Cerebellar cortex (tissue), 1 donor: ENCODE results near the gene ZNF581.

Experiments used
- DNase-seq: peaks from one replicate; pipeline ENCODE4 v3.0.0-alpha.2; 2015; ENCODE audit warnings: low spot score

Gene ZNF581

DNA sequence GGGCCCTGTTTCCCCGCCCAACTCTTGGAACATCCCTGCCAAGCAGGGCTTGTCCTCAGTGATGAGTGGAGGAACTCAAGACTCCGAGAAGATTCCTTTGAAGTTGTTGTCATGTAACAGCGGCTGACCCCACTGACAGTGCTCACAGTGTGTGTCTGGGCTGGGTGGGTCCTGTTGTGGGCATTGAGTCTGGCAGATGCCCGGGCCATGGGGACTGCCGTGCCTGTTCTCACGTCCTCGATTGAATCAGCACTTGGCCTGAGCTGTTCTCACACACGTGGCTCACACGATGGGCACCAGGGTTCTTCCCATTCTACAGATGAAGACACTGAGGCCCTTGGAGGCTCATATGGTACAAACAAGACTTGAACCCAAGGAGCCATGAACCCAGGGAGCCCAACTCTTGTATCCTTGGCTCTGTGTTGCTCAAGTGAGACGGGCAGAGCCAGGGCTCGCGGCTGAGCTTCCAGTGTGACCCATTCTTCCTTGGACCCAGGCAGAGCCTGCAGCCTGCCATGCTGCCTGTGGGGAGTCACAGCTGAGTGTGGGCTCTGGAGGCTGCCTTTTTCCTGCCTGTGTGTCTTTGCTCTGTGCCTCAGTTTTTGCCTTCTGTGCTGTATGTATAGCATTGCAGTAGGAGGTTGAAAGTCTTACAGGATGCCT is 23.0 kb downstream of the ZNF581 start:
- no peak for DNase-seq

DNA sequence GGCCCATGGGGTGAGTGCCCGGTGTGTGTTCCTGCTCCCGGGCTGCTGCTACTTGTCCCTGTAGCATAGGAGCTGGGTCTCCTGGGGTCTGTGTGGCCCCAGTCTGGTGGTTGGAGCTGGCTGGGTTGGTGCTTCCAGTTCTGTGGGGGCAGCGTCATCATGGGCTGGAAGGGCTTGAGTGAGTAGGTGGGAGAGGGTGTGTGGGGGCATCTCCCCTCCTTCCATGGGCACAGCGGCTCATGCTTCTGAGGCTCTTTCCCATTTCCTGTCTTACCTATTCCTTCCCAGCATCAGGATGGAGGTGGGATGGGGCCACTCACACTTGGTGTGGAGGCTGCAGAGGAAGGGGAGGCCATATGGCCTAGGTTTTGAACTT is 23.5 kb downstream of the ZNF581 start:
- no peak for DNase-seq

DNA sequence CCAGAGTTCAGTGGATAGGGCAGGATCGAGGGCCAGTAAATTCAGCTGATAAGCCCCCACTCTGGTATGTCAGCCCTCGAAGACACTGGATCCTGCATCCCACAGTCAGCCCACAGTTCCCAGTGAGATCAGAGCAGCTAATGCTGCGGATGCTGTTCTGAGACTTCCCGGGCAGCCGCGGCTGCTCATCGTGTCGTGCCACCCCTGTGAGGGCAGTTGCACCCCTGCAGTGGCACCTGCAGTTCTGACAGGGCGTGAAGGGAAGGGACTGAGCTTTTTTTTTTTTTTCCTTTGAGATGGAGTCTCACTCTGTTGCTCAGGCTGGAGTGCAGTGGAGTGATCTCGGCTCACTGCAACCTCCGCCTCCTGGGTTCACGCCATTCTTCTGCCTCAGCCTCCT is 24.1 kb downstream of the ZNF581 start:
- DNase-seq: no peak

DNA sequence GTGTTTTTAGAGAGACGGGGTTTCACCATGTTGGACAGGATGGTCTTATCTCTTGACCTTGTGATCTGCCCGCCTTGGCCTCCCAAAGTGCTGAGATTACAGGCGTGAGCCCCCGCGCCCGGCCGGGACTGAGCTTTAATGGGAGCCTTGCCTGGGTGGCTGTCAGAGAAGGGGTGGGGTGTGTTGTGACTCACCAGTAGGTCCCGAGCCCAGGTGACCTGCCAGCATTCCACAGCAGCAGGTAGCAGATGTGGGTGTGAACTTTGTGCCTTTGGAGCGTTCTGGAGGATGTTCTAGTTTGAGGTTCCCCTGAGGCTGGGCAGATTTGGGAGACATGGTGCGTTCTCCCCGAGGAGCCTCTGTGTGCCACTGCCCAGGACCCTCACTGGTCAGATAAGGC is 24.5 kb downstream of the ZNF581 start:
- no peak for DNase-seq

DNA sequence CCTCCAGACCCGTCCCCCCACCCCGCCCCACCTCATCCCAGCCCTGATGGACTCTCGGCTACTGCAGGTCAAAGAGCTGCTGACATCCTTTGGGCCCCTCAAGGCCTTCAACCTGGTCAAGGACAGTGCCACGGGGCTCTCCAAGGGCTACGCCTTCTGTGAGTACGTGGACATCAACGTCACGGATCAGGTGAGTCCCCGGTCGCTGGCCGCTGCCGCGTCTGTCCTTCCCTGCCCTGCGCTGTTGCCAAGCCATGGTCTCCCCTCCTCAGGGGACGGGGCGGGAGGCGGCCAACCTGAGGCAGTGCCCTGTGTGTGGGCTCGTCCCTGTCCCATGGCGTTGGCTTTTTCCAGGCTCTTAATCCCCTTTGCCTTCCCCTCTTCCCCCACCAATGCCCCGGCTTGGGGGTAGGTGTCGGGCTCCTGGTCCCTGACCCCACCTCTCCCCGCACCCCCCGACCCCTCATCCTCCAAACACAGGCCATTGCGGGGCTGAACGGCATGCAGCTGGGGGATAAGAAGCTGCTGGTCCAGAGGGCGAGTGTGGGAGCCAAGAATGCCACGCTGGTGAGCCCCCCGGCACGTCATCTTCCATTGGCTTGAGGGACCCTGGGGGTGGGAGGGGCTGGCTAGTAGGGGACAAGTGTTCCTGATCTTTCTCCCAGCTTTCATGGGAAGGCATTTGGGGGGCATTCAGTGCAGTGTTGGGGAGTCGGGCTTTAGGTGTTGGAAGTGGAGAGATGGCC is 25.3 kb downstream of the ZNF581 start:
- no peak for DNase-seq

DNA sequence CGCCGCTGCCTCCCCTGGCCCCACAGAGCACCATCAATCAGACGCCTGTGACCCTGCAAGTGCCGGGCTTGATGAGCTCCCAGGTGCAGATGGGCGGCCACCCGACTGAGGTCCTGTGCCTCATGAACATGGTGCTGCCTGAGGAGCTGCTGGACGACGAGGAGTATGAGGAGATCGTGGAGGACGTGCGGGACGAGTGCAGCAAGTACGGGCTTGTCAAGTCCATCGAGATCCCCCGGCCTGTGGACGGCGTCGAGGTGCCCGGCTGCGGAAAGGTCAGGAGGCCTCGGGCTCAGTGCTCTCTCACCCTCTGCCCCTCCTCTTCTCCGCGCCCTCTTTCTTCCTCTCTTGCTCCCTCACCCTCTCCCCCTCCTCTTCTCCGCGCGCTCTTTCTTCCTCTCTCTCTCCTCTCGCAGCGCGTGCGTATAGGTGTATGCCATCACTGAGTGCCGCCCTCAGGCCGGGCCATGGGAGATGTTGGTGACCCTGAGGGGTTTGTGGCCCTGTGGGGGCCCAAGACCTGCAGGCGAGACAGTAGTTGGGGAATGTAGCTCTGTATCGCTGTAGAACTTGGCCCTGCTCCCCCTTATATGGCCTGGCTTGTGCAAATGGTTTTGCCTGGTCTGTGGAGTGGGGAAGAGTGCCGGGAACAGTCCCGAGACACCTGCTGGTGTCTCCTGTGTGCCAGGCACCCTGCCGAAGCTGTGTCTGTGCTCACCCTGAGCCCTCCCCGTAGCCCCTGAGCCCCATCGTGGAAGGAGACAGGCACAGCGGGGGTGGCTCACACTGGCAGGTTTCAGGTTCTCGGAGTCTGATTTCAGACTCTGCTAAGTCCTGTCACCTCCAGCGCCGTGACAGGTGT is 26.2 kb downstream of the ZNF581 start:
- DNase-seq: peak; percentile 20

DNA sequence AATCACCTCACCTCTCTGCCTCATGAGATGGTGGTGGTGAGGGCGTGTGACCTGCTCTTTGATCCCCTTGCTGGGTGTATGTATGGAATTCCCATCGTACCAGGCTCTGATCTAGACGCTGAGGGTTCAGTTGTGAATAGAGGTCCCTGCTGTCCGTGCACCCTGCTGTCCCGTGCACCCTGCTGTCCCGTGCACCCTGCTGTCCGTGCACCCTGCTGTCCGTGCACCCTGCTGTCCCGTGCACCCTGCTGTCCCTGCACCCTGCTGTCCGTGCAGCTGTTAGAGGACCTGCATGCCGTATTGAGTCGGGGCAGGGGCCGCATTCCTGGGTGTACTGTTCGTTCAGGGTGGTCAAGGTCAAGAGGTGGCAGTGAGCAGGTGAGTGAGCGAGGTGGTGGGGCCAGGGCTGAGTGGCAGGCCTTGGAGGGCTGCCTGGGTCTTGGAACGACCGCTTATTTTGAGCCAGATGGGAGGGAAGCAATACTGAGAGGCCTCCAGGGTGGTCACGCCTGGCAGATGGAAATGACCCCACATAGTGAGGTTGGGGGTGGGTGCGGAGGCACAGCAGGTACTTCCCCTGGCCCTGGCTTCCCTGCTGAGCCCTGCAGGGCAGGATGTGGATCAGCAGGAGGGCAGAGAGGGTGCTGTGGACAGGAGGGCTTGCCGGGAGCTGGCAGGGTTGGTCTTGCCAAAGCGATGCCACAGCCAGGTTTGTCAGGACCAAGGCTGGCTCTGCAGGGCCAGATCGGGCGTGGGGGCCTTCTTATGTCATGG is 27.0 kb downstream of the ZNF581 start:
- DNase-seq: peak; percentile 58

DNA sequence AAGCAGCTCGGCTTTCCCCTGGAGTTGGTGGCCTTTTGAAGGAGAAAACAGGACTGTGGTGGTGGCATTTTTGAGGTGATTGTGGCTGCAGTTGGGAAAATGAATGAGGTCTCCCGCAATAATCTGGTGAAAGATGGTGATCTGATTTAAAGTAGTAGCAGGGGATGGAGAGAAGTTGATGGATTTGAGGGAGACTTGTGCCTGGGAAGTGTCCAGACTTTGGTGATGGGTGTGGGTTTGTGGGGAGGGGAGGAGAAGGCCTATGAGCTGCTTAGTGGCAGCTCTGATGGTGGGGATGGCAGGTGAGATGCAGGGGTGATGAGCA is 27.6 kb downstream of the ZNF581 start:
- no peak for DNase-seq

DNA sequence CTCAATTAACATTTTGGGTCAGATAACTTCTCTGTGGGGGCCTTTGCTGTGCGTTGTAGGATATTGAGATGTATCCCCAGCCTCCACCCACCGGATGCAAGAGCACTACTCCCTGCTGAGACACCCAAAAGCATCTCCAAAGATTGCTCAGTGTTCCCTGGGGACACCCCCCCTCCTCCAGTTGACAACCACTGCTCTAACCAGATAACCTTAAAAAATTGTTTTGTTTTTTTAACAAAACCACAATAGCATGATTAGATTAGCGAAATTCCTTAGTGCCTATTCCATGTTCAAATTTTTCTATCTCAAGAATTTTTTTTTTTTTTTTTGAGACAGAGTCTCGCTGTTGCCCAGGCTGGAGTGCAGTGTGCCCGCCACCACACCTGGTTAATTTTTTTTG is 29.0 kb downstream of the ZNF581 start:
- DNase-seq: no peak

DNA sequence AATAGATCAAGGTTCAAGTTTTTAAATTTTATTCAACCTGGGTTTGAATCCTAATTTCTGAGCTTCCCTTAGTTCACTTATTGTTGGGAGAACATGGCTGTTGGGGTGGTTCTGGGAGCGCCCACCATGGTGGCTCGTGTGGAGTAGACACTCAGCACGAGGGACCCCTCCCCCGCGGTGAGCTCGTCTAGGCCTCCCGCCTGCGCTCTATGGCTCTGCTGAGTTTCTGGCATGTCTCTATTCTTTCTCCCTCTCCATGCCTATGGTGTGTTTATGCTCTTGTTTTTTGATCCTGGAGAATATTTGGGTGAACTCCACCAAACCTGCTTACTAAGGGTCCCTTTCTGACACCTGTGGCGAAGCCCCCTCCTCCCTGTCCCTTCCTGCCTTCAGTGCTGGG is 30.0 kb downstream of the ZNF581 start:
- no peak for DNase-seq

DNA sequence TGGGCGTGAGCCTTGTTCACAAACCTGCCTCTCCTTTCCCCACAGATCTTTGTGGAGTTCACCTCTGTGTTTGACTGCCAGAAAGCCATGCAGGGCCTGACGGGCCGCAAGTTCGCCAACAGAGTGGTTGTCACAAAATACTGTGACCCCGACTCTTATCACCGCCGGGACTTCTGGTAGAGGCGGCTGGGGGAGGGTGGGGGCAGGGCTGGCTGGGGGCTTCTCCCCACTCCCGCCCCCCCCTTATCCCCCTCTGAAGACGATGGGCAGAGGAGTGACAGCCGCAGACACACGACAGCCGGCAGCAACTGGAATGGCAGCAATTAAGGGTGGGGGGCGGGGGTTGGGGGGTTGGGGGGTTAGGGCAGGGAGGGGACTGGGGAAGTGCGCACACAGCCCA is 30.4 kb downstream of the ZNF581 start:
- peak; percentile 41 for DNase-seq

DNA sequence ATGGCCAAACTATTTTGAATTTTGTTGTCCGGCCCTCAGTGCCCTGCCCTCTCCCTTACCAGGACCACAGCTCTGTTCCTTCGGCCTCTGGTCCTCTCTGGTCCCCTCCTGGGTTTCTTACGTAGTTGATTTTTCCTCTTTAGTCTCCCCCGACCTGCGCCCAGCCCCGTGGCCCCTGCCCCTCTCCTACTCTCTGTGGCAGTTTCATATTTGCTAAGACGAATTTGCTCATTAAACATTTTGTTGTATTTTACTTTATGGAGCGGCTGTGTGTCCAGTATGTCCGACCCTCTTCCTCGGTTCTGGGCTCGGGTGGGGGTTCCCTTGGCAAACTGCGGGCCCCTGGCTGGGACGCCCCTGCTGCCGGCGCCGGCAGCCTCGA is 31.0 kb downstream of the ZNF581 start:
- peak; percentile 20 for DNase-seq

DNA sequence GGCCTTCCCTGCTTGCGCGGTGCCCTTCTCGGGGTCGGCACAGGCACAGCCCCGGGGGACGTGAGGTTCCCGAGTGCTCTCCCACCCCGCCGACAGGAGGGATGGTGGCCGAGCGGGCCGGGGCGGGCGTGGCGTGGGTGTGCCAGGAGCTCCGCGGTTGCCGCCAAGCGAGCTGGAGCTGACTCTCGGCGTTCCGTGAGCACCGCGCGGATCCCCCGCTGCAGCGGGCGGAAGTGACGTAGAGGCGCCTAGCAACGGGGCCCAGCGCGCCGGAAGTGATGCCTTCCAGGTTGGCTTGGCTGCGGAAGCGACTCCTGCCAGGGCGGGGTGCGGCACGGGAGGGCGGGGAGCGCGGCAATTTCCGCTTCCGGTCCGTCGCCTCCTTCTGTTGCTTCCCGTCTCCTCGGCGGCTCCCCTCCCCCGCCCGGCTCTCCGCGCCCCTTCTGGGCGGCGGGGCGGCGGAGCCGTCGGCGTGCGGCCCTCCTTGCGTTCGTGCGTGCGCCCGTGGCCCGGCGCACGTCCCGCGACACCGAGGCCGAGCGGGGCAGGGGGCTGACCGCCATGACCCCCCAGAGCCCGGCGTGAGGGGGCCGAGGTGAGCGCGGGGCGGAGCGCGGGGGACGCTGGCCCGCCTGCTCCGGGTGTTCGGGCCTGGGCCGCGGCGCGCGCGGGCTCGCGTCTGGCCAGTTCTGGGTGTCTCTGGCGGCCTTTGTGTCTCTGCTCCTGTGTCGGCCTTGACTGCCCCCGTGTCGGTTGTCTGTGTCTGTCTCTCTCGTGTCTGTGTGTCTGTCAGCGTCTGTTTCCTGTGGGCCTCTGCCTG is 31.6 kb downstream of the ZNF581 start, which contains the start of gene EPN1:
TSS of gene EPN1 (plus strand) at position 386 of the 820 bp plus-strand sequence. CDS start 3,402 bp downstream, outside the sequence.
- peak; percentile 96 for DNase-seq

DNA sequence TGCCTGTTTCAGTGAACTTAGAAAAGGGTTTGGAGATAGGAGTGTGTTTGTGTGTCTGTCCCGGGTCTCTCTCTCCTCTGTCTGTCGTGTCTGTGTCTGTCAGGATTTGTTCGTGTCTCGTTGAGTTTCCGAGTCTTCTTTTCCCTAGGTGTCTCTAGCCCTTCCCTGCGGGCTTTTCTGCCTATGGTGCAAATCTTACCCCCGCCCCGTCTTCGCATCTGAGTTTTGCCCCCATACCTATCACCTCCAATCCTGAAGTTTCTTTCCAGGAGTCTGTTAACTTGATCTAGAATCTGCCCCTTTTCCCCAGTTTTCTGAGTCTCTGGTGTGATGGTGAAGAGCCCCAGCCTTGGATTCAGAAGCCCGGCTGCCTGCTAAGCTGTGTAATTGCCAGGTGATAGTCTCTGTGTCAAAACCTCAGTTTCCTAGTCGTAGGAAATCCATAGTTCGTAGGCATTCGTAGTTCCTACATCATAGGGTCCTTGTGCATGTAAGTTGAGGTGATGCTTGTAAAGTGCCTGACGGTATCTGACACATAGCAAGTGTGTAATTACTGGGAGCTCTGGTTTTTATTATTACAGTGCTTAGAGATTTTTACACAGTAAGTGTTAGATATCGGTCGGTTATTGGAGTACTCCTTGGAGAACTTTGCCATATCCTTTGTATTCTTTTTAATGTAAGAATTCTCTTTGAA is 32.4 kb downstream of the ZNF581 start:
- DNase-seq: no peak

DNA sequence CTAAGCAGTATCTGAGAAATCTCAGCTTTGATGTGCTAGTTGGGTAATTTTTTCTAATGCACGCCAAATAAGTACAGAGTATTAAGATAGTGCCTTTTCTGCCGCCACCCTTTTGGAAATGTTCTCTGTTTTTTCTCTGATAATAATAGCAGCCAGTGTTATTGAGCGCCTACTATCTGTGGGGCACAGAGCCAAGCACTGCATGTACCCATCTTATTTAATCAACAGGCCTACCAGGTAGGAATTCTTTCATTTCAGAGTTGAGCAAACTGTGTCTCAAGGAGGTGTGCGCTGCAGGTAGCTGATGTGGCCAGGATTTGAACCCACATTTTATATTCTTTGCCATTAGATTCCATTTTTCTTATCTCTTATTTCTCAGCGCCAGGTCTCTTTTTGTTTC is 32.9 kb downstream of the ZNF581 start:
- DNase-seq: peak; percentile 35

DNA sequence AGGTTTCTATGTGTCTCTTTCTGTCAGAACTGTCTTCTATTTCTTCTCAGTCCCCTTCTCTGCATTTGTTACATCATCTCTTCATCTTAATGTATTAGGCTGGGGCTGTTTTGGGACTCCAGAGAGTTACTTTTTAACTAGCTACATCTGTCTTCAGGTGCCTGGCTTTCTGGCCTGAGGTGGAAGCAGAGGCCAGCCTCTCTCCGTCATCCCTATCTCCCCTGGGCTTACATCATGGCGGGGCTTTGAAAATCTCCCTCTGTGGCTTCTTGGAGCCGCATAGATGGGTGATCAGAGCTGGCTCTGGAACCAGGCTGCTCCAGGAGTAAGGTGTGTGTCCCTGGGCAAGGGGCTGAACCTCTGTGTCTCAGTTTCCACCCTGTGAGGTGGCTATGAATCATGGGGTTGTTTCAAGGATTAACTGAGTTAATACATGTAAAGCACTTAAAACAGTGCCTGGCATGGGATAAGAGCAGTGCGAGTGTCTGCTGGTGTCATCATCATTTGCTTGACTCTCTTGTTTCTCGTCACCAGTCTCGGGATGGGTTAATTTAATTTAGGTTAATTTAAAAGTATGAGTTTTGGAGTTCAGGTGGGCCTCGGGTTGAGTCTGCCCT is 33.5 kb downstream of the ZNF581 start:
- no peak for DNase-seq

DNA sequence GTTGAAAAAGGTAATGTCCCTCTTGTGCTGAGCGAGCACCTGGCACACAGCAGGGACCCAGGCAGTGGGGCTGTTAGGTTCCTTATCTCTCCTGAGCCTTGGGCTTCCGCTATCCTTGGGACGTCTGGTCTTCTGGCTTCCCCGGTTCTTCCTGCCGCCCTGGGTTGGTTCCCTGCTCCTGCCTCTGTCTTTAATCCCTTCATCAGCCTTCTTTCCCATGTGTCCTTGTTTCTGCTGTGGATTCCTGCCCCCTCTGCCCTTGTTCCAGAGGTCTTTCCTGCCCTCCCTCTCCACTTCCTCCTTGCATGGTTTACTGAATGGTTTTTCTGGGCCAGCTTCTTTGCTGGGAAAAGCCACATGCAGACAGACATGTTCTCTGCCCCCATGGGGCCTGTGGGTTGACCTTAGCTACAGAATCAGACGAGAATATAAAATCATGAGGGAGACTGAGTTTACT is 34.2 kb downstream of the ZNF581 start:
- DNase-seq: no peak

DNA sequence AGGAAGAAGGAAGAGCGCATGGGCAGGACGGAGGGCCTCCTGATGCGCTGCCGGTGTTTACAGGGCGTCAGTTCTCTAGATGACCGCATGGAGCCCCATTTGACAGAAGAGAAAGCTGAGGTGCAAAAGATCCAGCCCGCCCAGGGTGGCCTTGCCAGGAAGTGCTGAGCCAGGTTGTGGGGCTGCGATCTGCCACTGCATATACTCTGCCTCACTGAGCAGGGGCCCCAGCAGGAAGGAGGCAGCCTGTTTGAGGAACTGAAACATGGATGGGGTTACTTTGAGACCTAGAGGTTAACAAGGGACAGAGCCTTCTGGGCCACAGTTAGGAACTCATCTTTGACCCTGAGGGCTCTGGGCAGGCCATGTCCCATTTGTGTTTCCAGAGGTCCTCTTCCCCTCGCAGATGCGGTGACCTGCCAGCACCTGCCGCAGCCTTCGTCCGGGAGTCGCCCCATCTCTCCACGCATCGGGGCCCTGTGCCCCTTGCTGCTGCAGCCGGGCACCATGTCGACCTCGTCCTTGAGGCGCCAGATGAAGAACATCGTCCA is 34.7 kb downstream of the ZNF581 start:
- DNase-seq: no peak

DNA sequence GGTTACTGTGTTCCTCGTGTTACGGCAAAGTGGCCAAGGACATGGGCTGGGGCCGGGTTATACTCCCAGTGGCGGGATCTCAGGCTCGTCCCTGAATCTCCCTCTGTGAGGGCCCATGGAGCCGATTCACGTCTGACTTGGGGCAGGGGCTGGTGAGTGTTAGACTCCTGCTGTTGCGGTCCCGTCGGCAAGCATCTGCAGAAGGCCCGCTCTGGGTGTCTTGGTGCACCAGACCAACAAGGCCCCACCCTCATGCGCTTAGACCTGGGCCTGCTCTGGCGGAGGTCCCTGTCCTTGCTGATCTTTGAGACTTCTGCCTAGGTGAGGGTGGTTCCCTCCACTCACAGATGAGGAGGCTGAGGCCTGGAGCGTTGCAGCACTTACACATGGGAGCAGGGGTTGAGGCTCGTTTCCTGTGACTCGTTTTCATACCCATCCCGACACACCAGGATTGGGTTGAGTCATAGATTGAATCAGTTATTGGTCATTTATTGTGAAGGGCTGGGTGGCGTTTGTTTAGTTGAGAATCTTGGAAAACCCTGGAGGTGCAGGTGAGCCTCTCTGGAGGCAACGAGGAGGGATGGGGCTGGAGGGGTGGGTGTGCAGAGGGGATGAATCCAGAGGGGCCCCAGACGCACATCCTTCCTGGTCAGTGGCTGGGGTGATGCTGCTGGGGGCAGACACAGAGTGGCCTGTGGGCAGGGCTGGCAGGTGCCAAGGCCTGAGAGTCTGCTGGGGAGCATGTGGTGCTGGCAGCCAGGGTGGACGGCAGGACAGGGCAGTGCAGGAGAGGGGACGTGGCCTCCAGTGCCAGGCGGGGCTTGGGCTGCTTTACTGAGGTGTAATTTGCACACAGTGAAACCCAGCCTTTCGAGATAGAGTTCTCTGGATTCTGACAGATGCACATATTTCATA is 36.2 kb downstream of the ZNF581 start:
- no peak for DNase-seq
